ENCODE data around the gene SORCS3. TPM values are rescaled to one million over a fixed set of nuclear protein-coding genes. Genes with fewer than 3 reads are reported as not detected.

The SORCS3 gene
- total RNA-seq, 1 donor from 2014 or later, result 2.0 TPM

DNA sequence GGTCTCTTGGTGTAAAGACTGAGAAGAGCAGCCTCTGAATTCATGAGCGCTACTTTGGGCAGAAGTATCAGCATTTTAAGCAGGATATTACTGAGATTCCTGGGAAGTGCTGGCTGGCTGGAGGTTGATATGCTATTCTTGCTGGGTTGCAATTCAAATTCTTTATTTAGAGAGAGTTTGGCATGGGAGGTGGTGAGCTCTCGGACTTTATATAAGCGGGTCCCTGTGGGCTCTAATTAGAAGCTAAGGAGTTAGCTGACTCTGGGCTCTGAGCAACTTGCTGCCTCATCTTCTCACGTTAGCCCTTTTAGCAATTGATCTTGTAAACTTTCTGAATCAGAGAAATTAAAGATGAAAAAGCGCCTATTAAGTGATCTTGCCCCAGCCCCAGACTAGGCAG is 430.9 kb downstream of the SORCS3 start:
- TF ChIP-seq CTCF (IDR thresholded peaks at IDR 0.05; ENCODE audit: partially characterized antibody, unreplicated experiment), result no peak
- Mint-ChIP-seq H3K27me3 (ENCODE audit: unreplicated experiment) (no peaks in the 10 kb centered on the region), H3K4me3 (ENCODE audit: unreplicated experiment) (no peak overlapping the region), H3K4me1 (ENCODE audit: low read depth, unreplicated experiment) (peaks cover 5% of the 10 kb centered on the region), H3K27ac (ENCODE audit: unreplicated experiment) (no peak overlapping the region), H3K36me3 (ENCODE audit: unreplicated experiment) (no peaks in the 10 kb centered on the region), H3K9me3 (ENCODE audit: unreplicated experiment) (no peaks in the 10 kb centered on the region)
- no peak for DNase-seq

DNA sequence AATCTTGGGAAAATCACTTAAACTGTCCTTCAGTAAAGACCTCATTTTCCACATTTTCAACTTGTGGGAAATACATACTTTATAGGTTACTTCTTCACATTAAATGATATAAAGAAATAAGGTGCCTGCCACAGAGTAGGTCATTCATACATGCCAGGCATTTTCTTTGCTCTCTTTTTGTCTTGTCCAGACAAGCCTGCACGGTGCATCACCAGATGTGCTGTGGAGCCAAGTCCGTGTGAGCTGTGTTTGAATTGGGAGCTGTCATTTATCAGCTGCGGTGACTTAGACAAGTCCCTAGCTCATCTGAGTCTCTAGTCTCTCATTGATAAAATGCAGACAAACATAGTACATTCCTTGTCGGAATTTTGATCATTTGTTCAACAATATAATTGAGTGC is 432.9 kb downstream of the SORCS3 start:
- peaks cover 5% of the 10 kb centered on the region for H3K4me1 Mint-ChIP-seq (ENCODE audit: low read depth, unreplicated experiment)
- no peak for TF ChIP-seq CTCF (IDR thresholded peaks at IDR 0.05; ENCODE audit: partially characterized antibody, unreplicated experiment)

GRCh38 chr10:105075031-105075430 is 433.9 kb downstream of the SORCS3 start:
- Mint-ChIP-seq H3K27me3 (ENCODE audit: unreplicated experiment) (no peaks in the 10 kb centered on the region), H3K9me3 (ENCODE audit: unreplicated experiment) (no peaks in the 10 kb centered on the region), H3K4me1 (ENCODE audit: low read depth, unreplicated experiment) (peaks cover 5% of the 10 kb centered on the region), H3K27ac (ENCODE audit: unreplicated experiment) (no peak overlapping the region), H3K4me3 (ENCODE audit: unreplicated experiment) (no peak overlapping the region), H3K36me3 (ENCODE audit: unreplicated experiment) (no peaks in the 10 kb centered on the region)
- no peak for TF ChIP-seq CTCF (IDR thresholded peaks at IDR 0.05; ENCODE audit: partially characterized antibody, unreplicated experiment)
- DNase-seq, result no peak

More for the DNA sequence above, 432.9 kb downstream of the SORCS3 start:
- no peaks in the 10 kb centered on the region for H3K27me3 Mint-ChIP-seq (ENCODE audit: unreplicated experiment)
- no peaks in the 10 kb centered on the region for H3K36me3 Mint-ChIP-seq (ENCODE audit: unreplicated experiment)
- H3K9me3 Mint-ChIP-seq (ENCODE audit: unreplicated experiment), result no peaks in the 10 kb centered on the region
- H3K4me3 Mint-ChIP-seq (ENCODE audit: unreplicated experiment), result no peak overlapping the region
- no peak overlapping the region for H3K27ac Mint-ChIP-seq (ENCODE audit: unreplicated experiment)
- DNase-seq, result no peak

DNA sequence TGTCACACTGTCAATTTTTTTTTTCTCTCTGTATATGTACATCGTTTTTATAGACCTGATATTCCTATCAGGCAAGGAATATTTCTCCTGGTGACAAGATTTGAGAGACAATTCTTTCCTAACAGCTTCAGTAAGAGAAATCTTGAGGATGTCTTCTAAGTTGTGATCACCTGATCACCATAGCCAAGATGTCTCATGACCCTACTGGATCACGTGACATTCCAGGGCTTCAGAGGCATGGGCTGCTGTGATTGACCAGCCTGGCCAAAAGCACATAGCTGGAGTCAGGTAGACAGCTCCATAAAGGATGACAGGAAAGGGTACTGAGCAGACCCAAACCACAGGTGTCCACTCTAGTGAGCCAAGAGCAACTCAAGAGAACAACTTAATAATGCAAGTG is 444.9 kb downstream of the SORCS3 start:
- DNase-seq, result no peak
- Mint-ChIP-seq H3K4me1 (ENCODE audit: low read depth, unreplicated experiment) (no peaks in the 10 kb centered on the region), H3K9me3 (ENCODE audit: unreplicated experiment) (peaks cover 2% of the 10 kb centered on the region), H3K27ac (ENCODE audit: unreplicated experiment) (no peak overlapping the region), H3K36me3 (ENCODE audit: unreplicated experiment) (no peaks in the 10 kb centered on the region), H3K4me3 (ENCODE audit: unreplicated experiment) (no peak overlapping the region), H3K27me3 (ENCODE audit: unreplicated experiment) (no peaks in the 10 kb centered on the region)
- TF ChIP-seq CTCF (IDR thresholded peaks at IDR 0.05; ENCODE audit: partially characterized antibody, unreplicated experiment), result no peak

DNA sequence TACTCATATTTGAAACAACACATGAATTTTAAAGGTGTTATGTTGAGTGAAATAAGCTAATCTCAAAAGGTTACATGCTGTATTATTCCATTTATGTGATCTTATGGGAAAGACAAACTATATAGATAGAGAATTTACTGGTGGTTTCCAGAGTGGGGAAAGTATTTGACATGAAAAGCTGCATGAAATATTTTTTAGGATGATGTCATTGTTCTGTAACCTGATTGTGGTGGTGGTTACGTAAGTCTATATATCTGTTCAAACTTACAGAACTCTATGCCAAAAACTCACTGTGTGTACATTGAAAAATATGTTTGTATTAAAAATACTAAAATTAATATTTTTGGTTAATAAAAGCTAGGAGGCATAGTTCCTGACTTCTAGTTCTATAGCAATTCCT is 453.0 kb downstream of the SORCS3 start:
- Mint-ChIP-seq H3K4me3 (ENCODE audit: unreplicated experiment) (no peak overlapping the region), H3K4me1 (ENCODE audit: low read depth, unreplicated experiment) (no peaks in the 10 kb centered on the region), H3K36me3 (ENCODE audit: unreplicated experiment) (no peaks in the 10 kb centered on the region), H3K27me3 (ENCODE audit: unreplicated experiment) (no peaks in the 10 kb centered on the region), H3K27ac (ENCODE audit: unreplicated experiment) (no peak overlapping the region), H3K9me3 (ENCODE audit: unreplicated experiment) (no peaks in the 10 kb centered on the region)
- TF ChIP-seq CTCF (IDR thresholded peaks at IDR 0.05; ENCODE audit: partially characterized antibody, unreplicated experiment), result no peak
- DNase-seq, result no peak
